Thyroid gland (tissue), 4 donors: ENCODE results near the gene NCMAP.

ENCODE experiments used
- CTCF ChIP-seq, 6 experiments: fragments of 200-600 bp in 3 of 6; fragments of 450-650 bp in 3 of 6; sonication (generic) in 3 of 6; IDR thresholded peaks; one replicate each; pipeline ENCODE4 v1.5.1; 2016 to 2019; ENCODE audit warnings: antibody characterized with exemption in 6 of 6, mild to moderate bottlenecking in 2 of 6, inconsistent platforms in 1 of 6, moderate library complexity in 1 of 6
- POLR2A ChIP-seq, 2 donors: fragments of 450-650 bp; IDR thresholded peaks; one replicate each; pipeline ENCODE4 v1.6.1; 2017; ENCODE audit warnings: antibody characterized with exemption in 2 of 2, mild to moderate bottlenecking in 2 of 2, moderate library complexity in 1 of 2

- no peak for TF ChIP-seq CTCF (IDR thresholded peaks at IDR 0.05)
- no peak for TF ChIP-seq POLR2A (IDR thresholded peaks at IDR 0.05)
These were observed 48.5 kb upstream of the NCMAP start for GRCh38 chr1:24507405-24507804.
